ENCODE data around the gene SRGAP3.
A peak's percentile ranks its signal among the peaks of the same experiment; 100 is the strongest.

SRGAP3 gene

GRCh38 chr3:8990266-8991215 is 258.9 kb downstream of the SRGAP3 start:
- TF ChIP-seq CTCF (conservative IDR thresholded peaks at IDR 0.05), result no peak
- no peak overlapping the region for H3K27ac ChIP-seq

- H3K27ac ChIP-seq, result peak overlapping the region; percentile 16; the same call in 1 of the 2 replicates
Observed at GRCh38 chr3:8988791-8989558, 260.5 kb downstream of the SRGAP3 start.

GRCh38 chr3:8988384-8988655 is 261.1 kb downstream of the SRGAP3 start:
- no peak for TF ChIP-seq CTCF (conservative IDR thresholded peaks at IDR 0.05)
- peak overlapping the region; percentile 16; the same call in 1 of the 2 replicates for H3K27ac ChIP-seq

More at GRCh38 chr3:8988791-8989558, 260.5 kb downstream of the SRGAP3 start:
- no peak for TF ChIP-seq CTCF (conservative IDR thresholded peaks at IDR 0.05)

- no peak overlapping the region for H3K27ac ChIP-seq
- TF ChIP-seq CTCF (conservative IDR thresholded peaks at IDR 0.05), result peak; percentile 94
Observed at GRCh38 chr3:8987645-8988383, 261.6 kb downstream of the SRGAP3 start.

GRCh38 chr3:8987226-8987625 is 262.2 kb downstream of the SRGAP3 start:
- no peak overlapping the region for H3K27ac ChIP-seq
- no peak for TF ChIP-seq CTCF (conservative IDR thresholded peaks at IDR 0.05)

- TF ChIP-seq CTCF (conservative IDR thresholded peaks at IDR 0.05), result no peak
Observed at GRCh38 chr3:8986741-8987140, 262.7 kb downstream of the SRGAP3 start.

GRCh38 chr3:8985876-8986275 is 263.6 kb downstream of the SRGAP3 start:
- TF ChIP-seq CTCF (conservative IDR thresholded peaks at IDR 0.05), result no peak
- H3K27ac ChIP-seq, result no peak overlapping the region

More at GRCh38 chr3:8986741-8987140, 262.7 kb downstream of the SRGAP3 start:
- no peak overlapping the region for H3K27ac ChIP-seq

Measured in VCaP (cell line).